Keratinocyte (primary cell): Measurements from ENCODE around the gene CHRDL2. TPM values are rescaled to one million over a fixed set of nuclear protein-coding genes. Genes with fewer than 3 reads are reported as not detected.

Experiments
- DNase-seq: peaks from one replicate; pipeline ENCODE4 v3.0.0-alpha.2; 2011; ENCODE audit warnings: low read depth, missing footprints, low spot score
- FAIRE-seq: peaks from 2 replicates; lab custom pipeline; 2011; peaks lifted over from hg19 to GRCh38; lab: Jason Lieb, UNC
- H2AFZ ChIP-seq: 2 replicates; pipeline ENCODE4 v1.6.0; 2012; ENCODE audit warnings: low read length, control low read depth, inconsistent platforms; ENCODE audit not compliant: control insufficient read depth
- H3K27ac ChIP-seq: 2 replicates; pipeline ENCODE4 v1.5.1; 2011; ENCODE audit warnings: low read length; ENCODE audit not compliant: control insufficient read depth, insufficient read depth
- H3K27me3 ChIP-seq: 3 replicates; pipeline ENCODE4 v1.6.0; 2011; ENCODE audit warnings: low read length; ENCODE audit not compliant: control insufficient read depth, insufficient read depth; ENCODE audit errors: extremely low read depth
- H3K36me3 ChIP-seq, 2 experiments: 2 replicates in 1 of 2; 3 replicates in 1 of 2; pipeline ENCODE4 v1.5.1; 2011; ENCODE audit warnings: low read length in 2 of 2, mild to moderate bottlenecking in 1 of 2; ENCODE audit not compliant: control insufficient read depth in 2 of 2, insufficient read depth in 2 of 2; ENCODE audit errors: extremely low read depth in 1 of 2
- H3K4me1 ChIP-seq: 3 replicates; pipeline ENCODE4 v1.5.1; 2011; ENCODE audit warnings: low read length; ENCODE audit not compliant: control insufficient read depth, insufficient read depth; ENCODE audit errors: extremely low read depth
- H3K4me2 ChIP-seq: 3 replicates; pipeline ENCODE4 v1.6.0; 2011; ENCODE audit warnings: low read depth, low read length; ENCODE audit not compliant: control insufficient read depth, insufficient read depth; ENCODE audit errors: extremely low read depth
- H3K4me3 ChIP-seq, 3 experiments: fragments of 200-600 bp in 1 of 3; sonication (generic) in 1 of 3; 2 replicates in 2 of 3; 3 replicates in 1 of 3; pipeline ENCODE4 v1.5.1; 2011 to 2016; ENCODE audit warnings: low read length in 3 of 3, mild to moderate bottlenecking in 3 of 3, control low read depth in 2 of 3, inconsistent platforms in 1 of 3, low read depth in 1 of 3, mixed read lengths in 1 of 3, mixed run types in 1 of 3, moderate library complexity in 1 of 3; ENCODE audit not compliant: control insufficient read depth in 2 of 3, insufficient read depth in 2 of 3; ENCODE audit errors: extremely low read depth in 1 of 3
- H3K79me2 ChIP-seq: 2 replicates; pipeline ENCODE4 v1.6.0; 2012; ENCODE audit warnings: low read length; ENCODE audit not compliant: control insufficient read depth, insufficient read depth
- H3K9ac ChIP-seq: 3 replicates; pipeline ENCODE4 v1.6.0; 2011; ENCODE audit warnings: low read length; ENCODE audit not compliant: control insufficient read depth, insufficient read depth; ENCODE audit errors: extremely low read depth
- H3K9me1 ChIP-seq: 3 replicates; pipeline ENCODE4 v1.6.0; 2011; ENCODE audit warnings: low read length; ENCODE audit not compliant: control insufficient read depth, insufficient read depth; ENCODE audit errors: extremely low read depth
- H3K9me3 ChIP-seq: 2 replicates; pipeline ENCODE4 v1.5.1; 2012; ENCODE audit warnings: low read depth, low read length; ENCODE audit not compliant: control insufficient read depth
- H4K20me1 ChIP-seq: 3 replicates; pipeline ENCODE4 v1.6.0; 2011; ENCODE audit warnings: low read length; ENCODE audit not compliant: control insufficient read depth, insufficient read depth; ENCODE audit errors: extremely low read depth
- CTCF ChIP-seq, 3 experiments: IDR thresholded peaks in 1 of 3; conservative IDR thresholded peaks in 1 of 3; optimal IDR thresholded peaks in 1 of 3; 2 replicates in 2 of 3; 3 replicates in 1 of 3; pipeline versions ENCODE3 to v1.5.1; 2011; ENCODE audit warnings: low read length in 3 of 3, mild to moderate bottlenecking in 3 of 3, moderate library complexity in 2 of 3, control low read depth in 1 of 3, inconsistent platforms in 1 of 3; ENCODE audit not compliant: insufficient read depth in 2 of 3; ENCODE audit errors: extremely low read depth in 1 of 3
- EZH2 ChIP-seq: IDR thresholded peaks from one replicate; pipeline ENCODE4 v1.6.1; 2012; ENCODE audit warnings: inconsistent platforms, mild to moderate bottlenecking, low read length, moderate library complexity
- dilution Hi-C: fragments of 300-500 bp; cut with MboI; formaldehyde crosslinking; loops from one replicate; pipeline ENCODE4 v1.7.0; 2020; ENCODE audit warnings: low sequenced_read_pairs; ENCODE audit not compliant: extremely low pct_ligation_motif_present
- polyA plus RNA-seq, 5 experiments: library from polyadenylated mRNA; depleted of rRNA in 3 of 5; stranded (reverse) in 3 of 5; stranded (forward) in 1 of 5; unstranded in 1 of 5; fragments of >200 nt; gene quantifications; 1 replicate in 1 of 5; 2 replicates in 3 of 5; 3 replicates in 1 of 5; pipeline versions ENCODE4 v1.2.1 to v1.2.3, GENCODE V29; 2011 to 2012; ENCODE audit warnings: missing spikeins in 2 of 5, low read depth in 1 of 5, low replicate concordance in 1 of 5

CHRDL2 gene
- polyA plus RNA-seq, 1 donor (not counting 4 experiments of a cell fraction or from before 2014, with no cell fraction given): not detected

- no peak for TF ChIP-seq EZH2
- no peak for TF ChIP-seq CTCF (optimal IDR thresholded peaks at IDR 0.05 in 1 of 3, IDR thresholded peaks at IDR 0.05 in 1 of 3, conservative IDR thresholded peaks at IDR 0.05 in 1 of 3; ENCODE audit: extremely low read depth in 1 of 3, insufficient read depth in 2 of 3, low read length in 3 of 3)
- Histone ChIP-seq H3K9me3 (no peaks in the 10 kb centered on the region), H4K20me1 (no peaks in the 10 kb centered on the region), H3K4me3 (no peak overlapping the region), H3K9me1 (no peaks in the 10 kb centered on the region), H3K4me1 (peaks cover 8% of the 10 kb centered on the region), H2AFZ (no peak overlapping the region), H3K9ac (no peak overlapping the region), H3K79me2 (peaks cover 72% of the 10 kb centered on the region), H3K27ac (no peak overlapping the region), H3K27me3 (no peaks in the 10 kb centered on the region), H3K4me2 (no peak overlapping the region), H3K36me3 (no peaks in the 10 kb centered on the region)
- dilution Hi-C loops: no loop called here
- FAIRE-seq (no peak), DNase-seq (no peak)
Observed at GRCh38 chr11:74778581-74778980, 47.4 kb upstream of the CHRDL2 start.

- TF ChIP-seq CTCF (optimal IDR thresholded peaks at IDR 0.05 in 1 of 3, IDR thresholded peaks at IDR 0.05 in 1 of 3, conservative IDR thresholded peaks at IDR 0.05 in 1 of 3; ENCODE audit: extremely low read depth in 1 of 3, insufficient read depth in 2 of 3, low read length in 3 of 3) (no peak), EZH2 (no peak)
- Histone ChIP-seq H3K79me2 (peaks cover 76% of the 10 kb centered on the region), H3K27ac (no peak overlapping the region), H3K9me1 (no peaks in the 10 kb centered on the region), H3K27me3 (no peaks in the 10 kb centered on the region), H3K9me3 (no peaks in the 10 kb centered on the region), H3K4me2 (no peak overlapping the region), H3K36me3 (no peaks in the 10 kb centered on the region), H3K9ac (no peak overlapping the region), H2AFZ (no peak overlapping the region), H3K4me3 (no peak overlapping the region), H3K4me1 (peaks cover 1% of the 10 kb centered on the region), H4K20me1 (peaks cover 2% of the 10 kb centered on the region)
- FAIRE-seq (no peak), DNase-seq (no peak)
- dilution Hi-C loops: no loop called here
Observed at GRCh38 chr11:74777877-74778276, 46.7 kb upstream of the CHRDL2 start.
